Measurements from ENCODE around the gene AARS1.
A peak's percentile ranks its signal among the peaks of the same experiment; 100 is the strongest.
"Not testable (repeated sequence)": the region's sequence is repeated elsewhere in the genome, so short reads cannot be mapped to it uniquely, and the experiment has no call there.

The AARS1 gene

GRCh38 chr16:70287304-70287971, 1.9 kb downstream of the AARS1 start:
- peak overlapping the region in 2 of 7 experiments; percentile 74 to 75 for H3K4me3 ChIP-seq
- peak overlapping the region in 3 of 21 experiments; percentile 89 to 95 (median 92) for H3K27ac ChIP-seq

- Histone ChIP-seq H3K4me3 (no peak overlapping the region), H3K27ac (no peak overlapping the region)
These were observed 12.9 kb downstream of the AARS1 start for GRCh38 chr16:70276392-70276791.

- Histone ChIP-seq H3K4me3 (no peak overlapping the region), H3K27ac (no peak overlapping the region)
These were observed 17.6 kb downstream of the AARS1 start for GRCh38 chr16:70271696-70272095.

- H3K4me3 ChIP-seq = no peak overlapping the region
These were observed 19.1 kb downstream of the AARS1 start for GRCh38 chr16:70270176-70270575.

GRCh38 chr16:70269471-70269870, 19.8 kb downstream of the AARS1 start:
- H3K27ac ChIP-seq = no peak overlapping the region

More at GRCh38 chr16:70270176-70270575, 19.1 kb downstream of the AARS1 start:
- H3K27ac ChIP-seq = no peak overlapping the region

GRCh38 chr16:70267922-70268321, 21.4 kb downstream of the AARS1 start:
- H3K27ac ChIP-seq, H3K4me3 ChIP-seq: not testable (repeated sequence)

More at GRCh38 chr16:70269471-70269870, 19.8 kb downstream of the AARS1 start:
- H3K4me3 ChIP-seq = no peak overlapping the region

GRCh38 chr16:70267516-70267915, 21.8 kb downstream of the AARS1 start:
- Histone ChIP-seq H3K27ac (no peak overlapping the region), H3K4me3 (no peak overlapping the region)

GRCh38 chr16:70259903-70260302, 29.4 kb downstream of the AARS1 start:
- not testable (repeated sequence) for H3K27ac ChIP-seq, H3K4me3 ChIP-seq

GRCh38 chr16:70258946-70259345, 30.4 kb downstream of the AARS1 start:
- H3K27ac ChIP-seq = no peak overlapping the region

GRCh38 chr16:70258065-70258464, 31.2 kb downstream of the AARS1 start:
- Histone ChIP-seq H3K4me3 (no peak overlapping the region), H3K27ac (no peak overlapping the region)

More at GRCh38 chr16:70258946-70259345, 30.4 kb downstream of the AARS1 start:
- H3K4me3 ChIP-seq = no peak overlapping the region

- Histone ChIP-seq H3K4me3 (no peak overlapping the region), H3K27ac (no peak overlapping the region)
These were observed 31.9 kb downstream of the AARS1 start for GRCh38 chr16:70257391-70257790.

GRCh38 chr16:70255574-70255973, 33.7 kb downstream of the AARS1 start:
- H3K27ac ChIP-seq = no peak overlapping the region
- no peak overlapping the region for H3K4me3 ChIP-seq

GRCh38 chr16:70254965-70255286, 34.4 kb downstream of the AARS1 start:
- no peak overlapping the region for H3K27ac ChIP-seq
- H3K4me3 ChIP-seq = no peak overlapping the region

GRCh38 chr16:70254180-70254964, 34.9 kb downstream of the AARS1 start:
- Histone ChIP-seq H3K27ac (no peak overlapping the region), H3K4me3 (no peak overlapping the region)

GRCh38 chr16:70253291-70254106, 35.8 kb downstream of the AARS1 start:
- no peak overlapping the region for H3K4me3 ChIP-seq

GRCh38 chr16:70252355-70252988, 36.8 kb downstream of the AARS1 start:
- Histone ChIP-seq H3K27ac (peak overlapping the region in 2 of 21 experiments; percentile 75 to 84), H3K4me3 (no peak overlapping the region)

More at GRCh38 chr16:70253291-70254106, 35.8 kb downstream of the AARS1 start:
- H3K27ac ChIP-seq = no peak overlapping the region

GRCh38 chr16:70251629-70252354, 37.5 kb downstream of the AARS1 start, which contains the start of gene EXOSC6:
EXOSC6 (minus strand) TSS chr16:70251940; CDS start chr16:70251900, 40 bp downstream.
- peak within 1 kb of the TSS; percentile 58 to 86 (median 80) for H3K4me3 ChIP-seq
- H3K27ac ChIP-seq = peak within 1 kb of the TSS; percentile 51 to 95 (median 85)

GRCh38 chr16:70250748-70251628, 38.3 kb downstream of the AARS1 start:
- Histone ChIP-seq H3K27ac (peak overlapping the region; percentile 51 to 95 (median 84)), H3K4me3 (peak overlapping the region; percentile 58 to 86 (median 80))
